ENCODE measurements around the gene TNFRSF25. TPM values are rescaled to one million over a fixed set of nuclear protein-coding genes. Genes with fewer than 3 reads are reported as not detected.
A peak's percentile ranks its signal among the peaks of the same experiment; 100 is the strongest.

Gene TNFRSF25
- total and polyA plus RNA-seq, 9 of the 15 experiments (the other 6 are each of a cell fraction or from before 2014, with no cell fraction given): 0.24 to 0.49 TPM; not detected in 7

GRCh38 chr1:6438047-6438525 lies 27.9 kb downstream of the TNFRSF25 start (continued):
- TF ChIP-seq CTCF (IDR thresholded peaks at IDR 0.05 in 2 of 3, conservative IDR thresholded peaks at IDR 0.05 in 1 of 3; ENCODE audit: insufficient read depth in 2 of 3, low read depth in 1 of 3, low read length in 3 of 3): peak; percentile 96 to 98 (median 96)
- no peak for TF ChIP-seq SIN3B (IDR thresholded peaks at IDR 0.05; ENCODE audit: low read depth)
- no peak for TF ChIP-seq ZNF316 (IDR thresholded peaks at IDR 0.05)
- no peak for TF ChIP-seq SUPT5H (IDR thresholded peaks at IDR 0.05)
- TF ChIP-seq RCOR1 (IDR thresholded peaks at IDR 0.05; ENCODE audit: borderline replicate concordance in 1 of 2, low read depth in 2 of 2, low read length in 2 of 2): no peak
- peak; percentile 12 for TF ChIP-seq CTCFL (IDR thresholded peaks at IDR 0.05; ENCODE audit: borderline replicate concordance, insufficient read depth, low read depth, low read length, poor library complexity, severe bottlenecking)
- TF ChIP-seq ZKSCAN1 (IDR thresholded peaks at IDR 0.05; ENCODE audit: low read depth, low read length): no peak
- peak; percentile 89 for TF ChIP-seq RB1 (IDR thresholded peaks at IDR 0.05; ENCODE audit: low read depth)
- TF ChIP-seq SRSF7 (optimal IDR thresholded peaks at IDR 0.05; ENCODE audit: low read depth, low read length): no peak
- TF ChIP-seq CEBPG (CRISPR knock-in tag; IDR thresholded peaks at IDR 0.05): no peak
- TF ChIP-seq CEBPG (tag; conservative IDR thresholded peaks at IDR 0.05 in 1 of 2, IDR thresholded peaks at IDR 0.05 in 1 of 2): no peak
- TF ChIP-seq RNF2 (IDR thresholded peaks at IDR 0.05): no peak
- TF ChIP-seq ZNF184 (CRISPR knock-in tag; IDR thresholded peaks at IDR 0.05): no peak
- no peak for TF ChIP-seq ZNF695 (CRISPR knock-in tag; IDR thresholded peaks at IDR 0.05)
- TF ChIP-seq L3MBTL2 (IDR thresholded peaks at IDR 0.05): no peak
- TF ChIP-seq ZBED1 (IDR thresholded peaks at IDR 0.05): no peak
- TF ChIP-seq RAD21 (CRISPR knock-in tag; conservative IDR thresholded peaks at IDR 0.05 in 1 of 2, IDR thresholded peaks at IDR 0.05 in 1 of 2): peak; percentile 50 to 90
- no peak for TF ChIP-seq SRSF3 (IDR thresholded peaks at IDR 0.05; ENCODE audit: insufficient read depth, low read length)
- no peak for TF ChIP-seq BACH1 (tag; IDR thresholded peaks at IDR 0.05)
- TF ChIP-seq ZFP30 (CRISPR knock-in tag; IDR thresholded peaks at IDR 0.05; ENCODE audit: borderline replicate concordance): no peak
- no peak for TF ChIP-seq PHF20 (IDR thresholded peaks at IDR 0.05; ENCODE audit: partially characterized antibody)
- no peak for TF ChIP-seq NR0B1 (IDR thresholded peaks at IDR 0.05; ENCODE audit: partially characterized antibody)
